Fibroblast of pulmonary artery (primary cell): Measurements from ENCODE around the gene CAMK1D.
"Not testable (repeated sequence)": the region's sequence is repeated elsewhere in the genome, so short reads cannot be mapped to it uniquely, and the experiment has no call there.

Experiments
- DNase-seq: peaks from one replicate; pipeline ENCODE4 v3.0.0-alpha.2; 2010; ENCODE audit warnings: low read depth
- H3K4me3 ChIP-seq: replicated peaks from 2 replicates; pipeline ENCODE4 v1.5.1; 2011; ENCODE audit warnings: low read depth, mild to moderate bottlenecking, control low read depth, low read length, moderate library complexity
- TF ChIP-seq, protein P1 (sequence below): IDR thresholded peaks from 2 replicates; pipeline ENCODE4 v1.5.1; 2011; ENCODE audit warnings: mild to moderate bottlenecking, control low read depth, low read length, inconsistent platforms; ENCODE audit errors: missing control alignments

The CAMK1D gene

DNA sequence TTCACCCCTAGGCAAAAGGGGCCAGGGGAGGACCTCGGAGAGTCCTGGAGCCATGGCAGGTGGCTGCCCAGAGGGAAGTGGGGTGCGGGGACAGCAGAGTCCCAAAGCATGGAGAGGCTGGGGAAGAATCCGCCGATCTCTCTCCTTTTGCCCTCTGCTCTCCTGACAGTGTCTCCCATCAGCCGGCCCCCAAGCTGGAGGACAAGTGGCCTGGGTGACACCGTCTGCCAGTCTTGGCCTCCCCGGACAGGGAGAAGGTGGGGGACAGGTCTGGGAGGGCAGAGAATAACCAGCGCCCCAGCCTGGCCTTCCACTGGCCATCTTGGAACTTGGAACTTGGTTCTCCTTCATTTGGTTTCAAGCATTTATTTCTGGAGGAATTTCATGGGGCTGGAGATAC lies 77.9 kb downstream of the CAMK1D start:
- TF ChIP-seq, protein P1, sequence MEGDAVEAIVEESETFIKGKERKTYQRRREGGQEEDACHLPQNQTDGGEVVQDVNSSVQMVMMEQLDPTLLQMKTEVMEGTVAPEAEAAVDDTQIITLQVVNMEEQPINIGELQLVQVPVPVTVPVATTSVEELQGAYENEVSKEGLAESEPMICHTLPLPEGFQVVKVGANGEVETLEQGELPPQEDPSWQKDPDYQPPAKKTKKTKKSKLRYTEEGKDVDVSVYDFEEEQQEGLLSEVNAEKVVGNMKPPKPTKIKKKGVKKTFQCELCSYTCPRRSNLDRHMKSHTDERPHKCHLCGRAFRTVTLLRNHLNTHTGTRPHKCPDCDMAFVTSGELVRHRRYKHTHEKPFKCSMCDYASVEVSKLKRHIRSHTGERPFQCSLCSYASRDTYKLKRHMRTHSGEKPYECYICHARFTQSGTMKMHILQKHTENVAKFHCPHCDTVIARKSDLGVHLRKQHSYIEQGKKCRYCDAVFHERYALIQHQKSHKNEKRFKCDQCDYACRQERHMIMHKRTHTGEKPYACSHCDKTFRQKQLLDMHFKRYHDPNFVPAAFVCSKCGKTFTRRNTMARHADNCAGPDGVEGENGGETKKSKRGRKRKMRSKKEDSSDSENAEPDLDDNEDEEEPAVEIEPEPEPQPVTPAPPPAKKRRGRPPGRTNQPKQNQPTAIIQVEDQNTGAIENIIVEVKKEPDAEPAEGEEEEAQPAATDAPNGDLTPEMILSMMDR, result no peak
- no peak overlapping the region for H3K4me3 ChIP-seq
- no peak for DNase-seq

DNA sequence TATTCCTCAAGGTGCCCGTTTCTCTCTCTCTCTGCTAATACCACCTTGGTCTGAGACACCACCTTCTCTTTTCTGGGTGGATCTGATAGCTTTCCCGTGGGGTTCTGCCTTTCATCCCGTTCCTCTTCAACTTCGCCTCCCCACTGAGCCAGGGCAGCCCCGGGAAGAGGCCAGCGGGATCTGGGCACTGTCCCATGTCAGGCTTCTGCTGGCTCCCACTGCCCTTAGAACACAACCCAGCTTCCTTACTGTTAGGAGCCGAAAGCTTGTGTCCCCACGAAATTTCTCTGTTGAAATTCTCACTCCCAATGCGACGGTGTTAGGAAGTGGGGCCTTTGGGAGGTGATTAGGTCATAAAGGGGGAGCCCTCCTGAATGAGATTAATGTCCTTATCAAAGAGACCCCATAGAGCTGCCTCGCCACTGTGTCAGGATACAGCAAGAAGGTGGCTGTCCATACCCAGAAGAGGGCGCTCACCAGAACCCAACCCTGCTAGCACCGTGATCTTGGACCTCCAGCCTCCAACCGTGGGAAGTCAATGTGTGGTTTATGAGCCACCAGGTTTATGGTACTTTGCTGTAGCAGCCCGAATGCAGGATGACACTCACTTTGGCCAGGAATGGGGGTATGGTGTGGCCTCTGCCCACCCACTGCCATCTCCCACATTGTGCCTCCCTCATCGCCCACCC lies 79.2 kb downstream of the CAMK1D start:
- H3K4me3 ChIP-seq, result no peak overlapping the region
- TF ChIP-seq, protein P1, result no peak
- DNase-seq, result no peak

DNA sequence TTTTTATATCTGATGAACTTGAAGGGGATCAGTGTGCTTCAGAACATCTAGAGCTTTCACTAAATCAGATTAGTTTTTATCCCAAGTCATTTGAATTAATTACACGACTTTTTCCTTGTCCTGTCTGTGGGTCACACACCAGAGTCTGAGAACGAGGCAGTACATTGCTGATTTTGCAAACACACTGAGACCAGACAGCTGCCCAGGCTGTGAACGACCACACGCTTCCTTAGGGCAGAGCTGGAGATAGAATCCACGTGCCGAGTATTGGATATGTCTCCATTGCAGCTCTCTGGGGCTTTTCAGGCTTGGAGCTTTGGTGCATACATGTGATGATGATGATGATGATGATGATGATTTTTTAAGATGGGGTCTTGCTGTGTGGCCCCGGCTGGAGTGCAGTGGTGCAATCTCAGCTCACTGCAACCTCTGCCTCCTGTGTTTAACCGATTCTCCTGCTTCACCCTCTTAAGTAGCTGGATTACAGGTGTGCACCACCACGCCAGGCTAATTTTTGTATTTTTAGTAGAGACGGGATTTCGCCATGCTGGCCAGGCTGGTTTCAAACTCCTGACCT lies 81.1 kb downstream of the CAMK1D start:
- TF ChIP-seq, protein P1, result no peak
- DNase-seq, result no peak
- H3K4me3 ChIP-seq, result no peak overlapping the region

DNA sequence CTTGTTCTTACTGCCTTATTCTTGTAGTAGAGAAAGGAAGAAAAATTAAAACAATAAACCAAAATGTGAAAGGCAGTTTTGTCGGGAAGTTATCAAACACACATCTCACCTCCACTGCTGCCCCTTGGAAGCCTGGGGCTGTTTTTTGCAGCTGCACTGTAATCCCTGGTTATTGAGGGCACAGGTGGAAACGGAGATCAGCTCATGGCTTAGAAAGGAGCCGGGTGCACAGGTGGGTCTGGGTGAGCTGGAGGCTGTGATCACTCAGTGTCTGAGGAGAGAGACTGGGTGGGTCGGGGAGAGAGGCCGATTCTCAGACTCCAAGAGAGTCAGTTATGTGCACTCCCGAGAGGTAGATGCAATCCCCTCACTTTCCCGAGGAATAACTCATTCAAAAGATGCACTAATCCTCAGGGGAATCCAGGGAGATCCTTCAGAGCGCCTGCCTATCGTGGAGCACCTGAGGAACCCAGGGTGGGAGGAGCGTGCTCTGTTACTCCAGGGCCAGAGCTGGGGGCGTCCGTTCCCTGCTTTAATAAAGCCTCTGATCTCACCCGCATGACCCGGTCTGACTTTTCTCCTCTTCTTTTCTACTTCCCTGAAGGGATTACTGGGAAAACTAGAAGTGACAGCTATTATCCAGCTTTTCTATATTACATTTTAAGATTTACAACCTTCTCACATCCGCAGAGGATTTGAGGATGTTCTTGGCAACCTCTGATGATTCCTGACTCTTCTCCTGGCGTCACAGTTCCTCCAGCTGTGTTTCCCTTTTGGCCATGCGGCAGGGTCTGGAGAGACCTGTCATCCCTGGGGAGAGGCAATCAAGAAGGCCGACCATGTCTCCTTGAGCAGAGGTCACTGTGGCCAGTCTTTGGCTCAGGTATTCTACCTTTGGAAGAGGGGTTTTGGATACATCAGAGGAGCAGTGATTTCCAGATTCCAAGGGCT lies 82.1 kb downstream of the CAMK1D start:
- H3K4me3 ChIP-seq, result no peak overlapping the region
- TF ChIP-seq, protein P1, result no peak
- no peak for DNase-seq

DNA sequence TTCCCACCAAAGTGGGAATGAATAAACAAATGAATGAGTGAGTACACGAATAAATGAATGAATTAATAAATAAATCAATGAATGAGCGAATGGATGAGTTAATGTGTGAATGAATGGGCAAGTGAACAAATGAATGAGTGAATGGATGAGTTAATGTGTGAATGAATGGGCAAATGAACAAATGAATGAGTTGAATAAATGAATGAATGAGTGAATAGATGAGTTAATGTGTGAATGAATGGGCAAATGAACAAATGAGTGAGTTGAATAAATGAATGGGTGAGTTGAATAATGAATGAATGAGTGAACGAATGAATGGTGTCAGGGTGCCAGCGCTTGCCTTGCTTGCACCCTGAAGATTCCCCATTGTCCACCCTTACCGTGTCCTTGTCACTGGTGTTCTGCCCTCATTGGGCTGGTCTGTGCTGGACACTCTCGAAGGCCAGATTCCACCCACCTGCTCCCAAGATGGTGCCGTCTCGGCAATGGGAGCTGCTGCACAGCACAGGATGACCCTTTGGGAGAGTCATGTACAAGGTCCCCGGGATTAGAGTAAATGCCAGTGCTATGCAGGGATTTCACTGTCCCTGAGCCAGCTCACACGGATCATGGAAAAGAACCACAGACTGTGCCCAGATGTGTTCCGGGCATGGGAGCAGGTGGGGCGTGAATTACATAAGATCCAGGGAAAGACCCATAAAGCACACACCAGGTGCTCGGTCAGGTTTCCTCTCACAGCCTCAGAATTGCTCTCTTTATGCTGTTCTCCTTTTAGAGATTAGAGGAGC lies 83.2 kb downstream of the CAMK1D start:
- TF ChIP-seq, protein P1, result no peak
- no peak for DNase-seq
- no peak overlapping the region for H3K4me3 ChIP-seq

DNA sequence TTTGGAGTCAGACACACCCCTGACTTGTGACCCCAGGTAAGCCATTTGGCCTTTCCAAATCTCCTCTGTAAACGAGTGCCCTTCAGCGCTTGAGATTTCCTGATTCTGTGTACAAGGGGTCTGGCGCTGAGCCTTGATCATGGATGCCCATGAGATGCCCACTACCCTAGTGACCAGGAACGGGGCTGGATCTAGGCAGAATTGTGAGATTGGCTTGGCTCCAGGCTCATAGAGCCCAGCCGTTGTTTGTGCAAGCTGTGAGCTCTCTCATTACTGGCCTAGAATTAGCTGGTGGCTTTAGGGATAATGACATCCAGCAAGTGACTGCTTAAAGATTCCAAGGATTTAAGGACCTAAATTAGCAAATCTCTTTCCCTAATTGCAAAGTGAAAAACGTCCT lies 84.9 kb downstream of the CAMK1D start:
- no peak for DNase-seq
- no peak overlapping the region for H3K4me3 ChIP-seq
- TF ChIP-seq, protein P1, result no peak

DNA sequence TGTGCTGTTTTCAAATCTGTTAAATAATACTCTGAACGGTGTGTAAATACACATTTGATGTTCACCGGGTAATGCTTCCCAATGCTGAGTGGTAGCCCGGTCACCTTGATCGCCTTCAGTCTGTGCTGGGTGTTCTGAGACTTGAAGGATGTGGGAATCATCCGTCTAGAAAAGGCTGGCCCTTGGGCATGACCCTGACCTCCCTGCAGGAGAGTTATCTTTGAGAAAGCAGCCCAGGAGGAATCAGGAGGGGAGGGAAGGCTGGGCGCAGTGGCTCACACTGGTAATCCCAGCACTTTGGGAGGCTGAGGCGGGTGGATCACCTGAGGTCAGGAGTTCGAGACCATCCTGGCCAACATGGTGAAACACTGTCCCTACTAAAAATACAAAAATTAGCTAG lies 85.3 kb downstream of the CAMK1D start:
- H3K4me3 ChIP-seq, DNase-seq: not testable (repeated sequence)
